Loucy (cell line): ENCODE data around the gene BCAS3.
A peak's percentile ranks its signal among the peaks of the same experiment; 100 is the strongest.

ENCODE experiments used
- H2AFZ ChIP-seq: fragments of 200-600 bp; sonication (generic); 2 replicates; pipeline ENCODE4 v1.6.0; 2016; ENCODE audit warnings: antibody characterized with exemption, mild to moderate bottlenecking, low read length, moderate library complexity
- H3F3A ChIP-seq: fragments of 200-600 bp; 2 replicates; pipeline ENCODE4 v1.6.0; 2016; ENCODE audit warnings: antibody characterized with exemption, low read depth, mild to moderate bottlenecking
- H3K27me3 ChIP-seq: fragments of 200-600 bp; sonication (generic); 2 replicates; pipeline ENCODE4 v1.6.1; 2014; ENCODE audit warnings: low read length, mild to moderate bottlenecking; ENCODE audit not compliant: insufficient read depth, poor library complexity, severe bottlenecking
- H3K36me3 ChIP-seq: fragments of 200-600 bp; sonication (generic); 2 replicates; pipeline ENCODE4 v1.6.1; 2016; ENCODE audit warnings: low read length; ENCODE audit not compliant: insufficient read depth
- H3K4me1 ChIP-seq: fragments of 200-600 bp; sonication (generic); 2 replicates; pipeline ENCODE4 v1.5.1; 2014; ENCODE audit warnings: low read length, mild to moderate bottlenecking; ENCODE audit not compliant: insufficient read depth, poor library complexity, severe bottlenecking
- H3K4me2 ChIP-seq: fragments of 200-600 bp; sonication (generic); 2 replicates; pipeline ENCODE4 v1.6.0; 2014; ENCODE audit warnings: antibody characterized with exemption, low read length, low read depth, mild to moderate bottlenecking; ENCODE audit not compliant: poor library complexity, severe bottlenecking
- H3K4me3 ChIP-seq: fragments of 200-600 bp; sonication (generic); 2 replicates; pipeline ENCODE4 v1.5.1; 2014; ENCODE audit warnings: low read length, mild to moderate bottlenecking, mixed read lengths; ENCODE audit not compliant: poor library complexity, severe bottlenecking
- H3K79me2 ChIP-seq: fragments of 200-600 bp; sonication (generic); 2 replicates; pipeline ENCODE4 v1.6.1; 2014; ENCODE audit warnings: low read length; ENCODE audit not compliant: insufficient read depth
- H3K9ac ChIP-seq: fragments of 200-600 bp; sonication (generic); 2 replicates; pipeline ENCODE4 v1.6.0; 2014; ENCODE audit warnings: mild to moderate bottlenecking, low read depth, low read length, moderate library complexity; ENCODE audit not compliant: poor library complexity, severe bottlenecking
- H3K9me2 ChIP-seq: fragments of 200-600 bp; sonication (generic); replicated peaks from 2 replicates; pipeline ENCODE4 v1.6.1; 2016; ENCODE audit warnings: low read depth, low read length, mixed read lengths
- H3K9me3 ChIP-seq: fragments of 200-600 bp; sonication (generic); 2 replicates; pipeline ENCODE4 v1.6.1; 2014; ENCODE audit warnings: mild to moderate bottlenecking, antibody characterized with exemption, low read length, low read depth; ENCODE audit not compliant: insufficient read depth
- H4K20me1 ChIP-seq: fragments of 200-600 bp; sonication (generic); 2 replicates; pipeline ENCODE4 v1.6.0; 2014; ENCODE audit warnings: antibody characterized with exemption, low read length, mild to moderate bottlenecking; ENCODE audit not compliant: insufficient read depth, poor library complexity, severe bottlenecking
- EZH2phosphoT487 ChIP-seq: fragments of 200-600 bp; IDR thresholded peaks from 2 replicates; pipeline ENCODE4 v1.6.1; 2018; ENCODE audit warnings: antibody characterized with exemption, mild to moderate bottlenecking, moderate library complexity, borderline replicate concordance
- TF ChIP-seq, protein P1 (sequence below): fragments of 200-600 bp; sonication (generic); conservative IDR thresholded peaks from 2 replicates; pipeline ENCODE4 v1.5.1; 2014; ENCODE audit warnings: mild to moderate bottlenecking, antibody characterized with exemption, low read length

The BCAS3 gene

DNA sequence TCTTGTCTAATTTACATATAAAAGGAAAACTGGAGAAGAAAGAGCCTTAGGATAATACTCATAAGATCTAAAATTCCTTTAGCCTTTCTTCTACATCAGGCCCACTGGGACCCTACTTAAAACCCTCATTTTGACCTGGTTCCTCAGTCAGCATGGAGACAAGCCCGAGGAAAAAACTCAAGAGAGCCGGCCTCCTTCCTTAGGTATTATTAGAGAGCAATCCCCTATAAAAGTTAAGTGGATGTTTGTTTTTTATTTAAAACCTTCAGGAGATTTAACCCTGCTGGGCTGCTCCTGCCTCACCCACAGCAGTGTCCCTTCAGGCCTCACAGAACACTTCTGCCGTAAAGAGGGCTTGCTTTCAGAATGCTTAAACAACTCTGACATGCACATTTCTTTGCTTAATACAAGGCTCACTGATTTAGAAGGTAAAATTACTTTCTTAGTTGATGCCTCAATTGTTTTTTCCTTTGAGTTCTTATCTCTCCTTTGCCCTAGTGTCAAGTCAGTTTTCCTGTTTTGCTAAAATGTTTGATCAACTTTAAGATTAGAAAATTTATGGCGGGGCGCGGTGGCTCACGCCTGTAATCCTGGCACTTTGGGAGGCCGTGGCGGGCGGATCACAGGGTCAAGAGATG lies 576.4 kb downstream of the BCAS3 start:
- Histone ChIP-seq H3K4me3 (no peak overlapping the region), H2AFZ (no peak overlapping the region), H3K4me1 (peaks cover 55% of the 10 kb centered on the region), H3K9ac (peak overlapping the region; percentile 25), H3F3A (peaks cover 10% of the 10 kb centered on the region; the same call in 1 of the 2 replicates), H4K20me1 (no peaks in the 10 kb centered on the region), H3K9me3 (no peaks in the 10 kb centered on the region), H3K27me3 (no peaks in the 10 kb centered on the region), H3K36me3 (no peaks in the 10 kb centered on the region), H3K79me2 (no peaks in the 10 kb centered on the region), H3K4me2 (peak overlapping the region; percentile 8), H3K9me2 (no peaks in the 10 kb centered on the region)
- TF ChIP-seq EZH2phosphoT487 = no peak
- TF ChIP-seq, protein P1, sequence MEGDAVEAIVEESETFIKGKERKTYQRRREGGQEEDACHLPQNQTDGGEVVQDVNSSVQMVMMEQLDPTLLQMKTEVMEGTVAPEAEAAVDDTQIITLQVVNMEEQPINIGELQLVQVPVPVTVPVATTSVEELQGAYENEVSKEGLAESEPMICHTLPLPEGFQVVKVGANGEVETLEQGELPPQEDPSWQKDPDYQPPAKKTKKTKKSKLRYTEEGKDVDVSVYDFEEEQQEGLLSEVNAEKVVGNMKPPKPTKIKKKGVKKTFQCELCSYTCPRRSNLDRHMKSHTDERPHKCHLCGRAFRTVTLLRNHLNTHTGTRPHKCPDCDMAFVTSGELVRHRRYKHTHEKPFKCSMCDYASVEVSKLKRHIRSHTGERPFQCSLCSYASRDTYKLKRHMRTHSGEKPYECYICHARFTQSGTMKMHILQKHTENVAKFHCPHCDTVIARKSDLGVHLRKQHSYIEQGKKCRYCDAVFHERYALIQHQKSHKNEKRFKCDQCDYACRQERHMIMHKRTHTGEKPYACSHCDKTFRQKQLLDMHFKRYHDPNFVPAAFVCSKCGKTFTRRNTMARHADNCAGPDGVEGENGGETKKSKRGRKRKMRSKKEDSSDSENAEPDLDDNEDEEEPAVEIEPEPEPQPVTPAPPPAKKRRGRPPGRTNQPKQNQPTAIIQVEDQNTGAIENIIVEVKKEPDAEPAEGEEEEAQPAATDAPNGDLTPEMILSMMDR = no peak

DNA sequence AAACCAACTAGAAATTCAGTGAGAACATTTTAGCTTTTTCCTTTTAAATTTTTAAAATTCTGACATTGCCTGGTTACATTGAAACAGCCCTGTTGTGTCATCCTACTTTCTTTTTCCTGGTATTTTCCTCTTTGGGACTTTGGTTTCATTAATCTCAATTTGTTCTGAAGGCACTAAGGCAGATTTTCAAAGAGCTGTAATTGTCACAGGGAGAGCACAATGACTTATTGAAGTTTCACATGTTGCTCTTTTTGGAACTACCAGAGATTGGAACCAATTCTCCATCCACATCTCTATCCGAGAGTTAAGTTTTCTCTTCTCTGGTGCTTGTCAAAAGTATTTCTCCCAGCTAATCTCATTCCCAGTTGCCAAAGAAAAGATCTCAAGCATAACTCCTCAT lies 577.3 kb downstream of the BCAS3 start:
- Histone ChIP-seq H3K4me2 (no peak overlapping the region), H3K36me3 (no peaks in the 10 kb centered on the region), H4K20me1 (no peaks in the 10 kb centered on the region), H3K9me2 (no peaks in the 10 kb centered on the region), H3K9ac (no peak overlapping the region), H3F3A (peaks cover 10% of the 10 kb centered on the region; the same call in 1 of the 2 replicates), H3K27me3 (no peaks in the 10 kb centered on the region), H3K4me3 (no peak overlapping the region), H3K4me1 (peaks cover 59% of the 10 kb centered on the region), H3K79me2 (no peaks in the 10 kb centered on the region), H3K9me3 (no peaks in the 10 kb centered on the region), H2AFZ (no peak overlapping the region)
- TF ChIP-seq, protein P1 = no peak
- TF ChIP-seq EZH2phosphoT487 = no peak

DNA sequence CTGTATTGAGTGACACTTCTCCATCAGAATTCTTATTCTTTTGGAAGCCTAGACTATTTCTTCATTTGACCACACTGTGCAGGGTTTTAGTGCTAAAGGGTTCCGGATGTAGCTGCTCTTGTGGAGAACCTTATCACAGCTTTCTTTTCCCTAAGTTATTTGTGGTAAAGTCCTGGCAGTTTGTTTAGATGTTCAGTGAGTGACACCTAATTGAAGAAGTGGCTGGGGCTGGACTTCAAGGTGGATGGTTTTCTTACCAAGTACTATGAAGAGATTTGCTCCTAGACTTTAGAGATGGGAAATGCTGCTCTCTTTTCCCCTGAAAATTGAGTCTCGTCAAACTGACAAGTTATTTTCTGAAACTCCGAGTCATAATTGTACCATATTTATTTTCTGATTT lies 578.0 kb downstream of the BCAS3 start:
- Histone ChIP-seq H3K4me3 (no peak overlapping the region), H3F3A (peaks cover 10% of the 10 kb centered on the region; the same call in 1 of the 2 replicates), H3K36me3 (no peaks in the 10 kb centered on the region), H3K27me3 (no peaks in the 10 kb centered on the region), H2AFZ (no peak overlapping the region), H3K9ac (no peak overlapping the region), H4K20me1 (no peaks in the 10 kb centered on the region), H3K79me2 (no peaks in the 10 kb centered on the region), H3K4me2 (no peak overlapping the region), H3K9me2 (no peaks in the 10 kb centered on the region), H3K4me1 (peaks cover 56% of the 10 kb centered on the region), H3K9me3 (no peaks in the 10 kb centered on the region)
- TF ChIP-seq EZH2phosphoT487 = no peak
- TF ChIP-seq, protein P1 = no peak
